SU-DHL-6 (cell line): Measurements from ENCODE around the gene EMX1.

Experiments used
- H2AFZ ChIP-seq: fragments of 200-600 bp; sonication (generic); 2 replicates; pipeline ENCODE4 v1.6.1; 2014; ENCODE audit warnings: low read depth, mild to moderate bottlenecking, moderate library complexity, mixed read lengths, antibody characterized with exemption, low read length; ENCODE audit not compliant: severe bottlenecking
- H3F3A ChIP-seq: fragments of 200-600 bp; shearing (Covaris generic); 2 replicates; pipeline ENCODE4 v1.6.0; 2016; ENCODE audit warnings: antibody characterized with exemption, mild to moderate bottlenecking; ENCODE audit not compliant: insufficient read depth
- H3K27ac ChIP-seq: fragments of 200-600 bp; sonication (generic); 2 replicates; pipeline ENCODE4 v1.5.1; 2016; ENCODE audit warnings: low read depth, mild to moderate bottlenecking, low read length, moderate library complexity, mixed read lengths
- H3K27me3 ChIP-seq: fragments of 200-600 bp; sonication (generic), shearing (Covaris generic); 2 replicates; pipeline ENCODE4 v1.6.0; 2014; ENCODE audit warnings: mild to moderate bottlenecking, low read length
- H3K36me3 ChIP-seq: fragments of 200-600 bp; sonication (generic); 2 replicates; pipeline ENCODE4 v1.6.1; 2014; ENCODE audit warnings: mild to moderate bottlenecking, low read length, mixed read lengths
- H3K4me2 ChIP-seq: fragments of 300-600, 200-600 bp; shearing (Covaris generic), sonication (generic); 2 replicates; pipeline ENCODE4 v1.6.0; 2014; ENCODE audit warnings: low read length, low read depth, mild to moderate bottlenecking; ENCODE audit not compliant: poor library complexity, severe bottlenecking
- H3K4me3 ChIP-seq: fragments of 200-600 bp; sonication (generic); 2 replicates; pipeline ENCODE4 v1.5.1; 2014; ENCODE audit warnings: antibody characterized with exemption, low read length, mild to moderate bottlenecking, mixed read lengths; ENCODE audit not compliant: insufficient read depth, poor library complexity, severe bottlenecking
- H3K79me2 ChIP-seq: fragments of 200-600 bp; sonication (generic); 2 replicates; pipeline ENCODE4 v1.6.1; 2014; ENCODE audit warnings: mild to moderate bottlenecking, low read length, moderate library complexity; ENCODE audit not compliant: insufficient read depth
- H3K9ac ChIP-seq: fragments of 200-600 bp; sonication (generic); 2 replicates; pipeline ENCODE4 v1.7.0; 2014; ENCODE audit warnings: mild to moderate bottlenecking, low read length
- H3K9me2 ChIP-seq: fragments of 200-600 bp; sonication (generic); replicated peaks from 2 replicates; pipeline ENCODE4 v1.6.1; 2014; ENCODE audit warnings: low read length; ENCODE audit not compliant: insufficient read depth
- H3K9me3 ChIP-seq: fragments of 200-600 bp; sonication (generic); 2 replicates; pipeline ENCODE4 v1.6.1; 2014; ENCODE audit warnings: low read length, mixed read lengths; ENCODE audit not compliant: insufficient read depth
- H4K20me1 ChIP-seq: fragments of 200-600 bp; sonication (generic); 2 replicates; pipeline ENCODE4 v1.6.1; 2014; ENCODE audit warnings: low read depth, mild to moderate bottlenecking, antibody characterized with exemption, low read length, moderate library complexity, mixed read lengths
- EZH2phosphoT487 ChIP-seq: fragments of 200-600 bp; sonication (generic), shearing (Covaris generic); conservative IDR thresholded peaks from 2 replicates; pipeline ENCODE4 v1.6.1; 2018; ENCODE audit warnings: mild to moderate bottlenecking, antibody characterized with exemption, low read length, moderate library complexity, mixed read lengths
- TF ChIP-seq, protein P1 (sequence below): fragments of 200-600 bp; sonication (generic); IDR thresholded peaks from one replicate; pipeline ENCODE4 v1.5.1; 2017; ENCODE audit warnings: antibody characterized with exemption, mild to moderate bottlenecking, low read length, moderate library complexity; ENCODE audit not compliant: insufficient read depth, poor library complexity, severe bottlenecking

EMX1 gene

GRCh38 chr2:72897785-72898584, 19.3 kb upstream of the EMX1 start:
- Histone ChIP-seq H3F3A (no peaks in the 10 kb centered on the region), H3K4me3 (no peak overlapping the region), H3K27ac (no peak overlapping the region), H3K9me3 (no peaks in the 10 kb centered on the region), H3K36me3 (no peaks in the 10 kb centered on the region), H3K4me2 (no peak overlapping the region), H3K9me2 (no peaks in the 10 kb centered on the region), H3K79me2 (no peaks in the 10 kb centered on the region), H3K27me3 (no peaks in the 10 kb centered on the region), H2AFZ (no peak overlapping the region), H3K9ac (no peak overlapping the region), H4K20me1 (no peaks in the 10 kb centered on the region)
- TF ChIP-seq EZH2phosphoT487 = no peak
- TF ChIP-seq, protein P1, sequence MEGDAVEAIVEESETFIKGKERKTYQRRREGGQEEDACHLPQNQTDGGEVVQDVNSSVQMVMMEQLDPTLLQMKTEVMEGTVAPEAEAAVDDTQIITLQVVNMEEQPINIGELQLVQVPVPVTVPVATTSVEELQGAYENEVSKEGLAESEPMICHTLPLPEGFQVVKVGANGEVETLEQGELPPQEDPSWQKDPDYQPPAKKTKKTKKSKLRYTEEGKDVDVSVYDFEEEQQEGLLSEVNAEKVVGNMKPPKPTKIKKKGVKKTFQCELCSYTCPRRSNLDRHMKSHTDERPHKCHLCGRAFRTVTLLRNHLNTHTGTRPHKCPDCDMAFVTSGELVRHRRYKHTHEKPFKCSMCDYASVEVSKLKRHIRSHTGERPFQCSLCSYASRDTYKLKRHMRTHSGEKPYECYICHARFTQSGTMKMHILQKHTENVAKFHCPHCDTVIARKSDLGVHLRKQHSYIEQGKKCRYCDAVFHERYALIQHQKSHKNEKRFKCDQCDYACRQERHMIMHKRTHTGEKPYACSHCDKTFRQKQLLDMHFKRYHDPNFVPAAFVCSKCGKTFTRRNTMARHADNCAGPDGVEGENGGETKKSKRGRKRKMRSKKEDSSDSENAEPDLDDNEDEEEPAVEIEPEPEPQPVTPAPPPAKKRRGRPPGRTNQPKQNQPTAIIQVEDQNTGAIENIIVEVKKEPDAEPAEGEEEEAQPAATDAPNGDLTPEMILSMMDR = no peak

- no peaks in the 10 kb centered on the region for H3F3A ChIP-seq
- H3K36me3 ChIP-seq = no peaks in the 10 kb centered on the region
- H4K20me1 ChIP-seq = no peaks in the 10 kb centered on the region
- H3K79me2 ChIP-seq = no peaks in the 10 kb centered on the region
- H3K4me3 ChIP-seq = no peak overlapping the region
- no peak overlapping the region for H3K4me2 ChIP-seq
- no peak overlapping the region for H3K9ac ChIP-seq
- TF ChIP-seq, protein P1 = no peak
- no peak for TF ChIP-seq EZH2phosphoT487
- H3K27me3 ChIP-seq = no peaks in the 10 kb centered on the region
- H2AFZ ChIP-seq = no peak overlapping the region
- H3K9me3 ChIP-seq = no peaks in the 10 kb centered on the region
- H3K9me2 ChIP-seq = no peaks in the 10 kb centered on the region
- H3K27ac ChIP-seq = no peak overlapping the region
Observed at GRCh38 chr2:72898585-72898906, 18.8 kb upstream of the EMX1 start.

DNA sequence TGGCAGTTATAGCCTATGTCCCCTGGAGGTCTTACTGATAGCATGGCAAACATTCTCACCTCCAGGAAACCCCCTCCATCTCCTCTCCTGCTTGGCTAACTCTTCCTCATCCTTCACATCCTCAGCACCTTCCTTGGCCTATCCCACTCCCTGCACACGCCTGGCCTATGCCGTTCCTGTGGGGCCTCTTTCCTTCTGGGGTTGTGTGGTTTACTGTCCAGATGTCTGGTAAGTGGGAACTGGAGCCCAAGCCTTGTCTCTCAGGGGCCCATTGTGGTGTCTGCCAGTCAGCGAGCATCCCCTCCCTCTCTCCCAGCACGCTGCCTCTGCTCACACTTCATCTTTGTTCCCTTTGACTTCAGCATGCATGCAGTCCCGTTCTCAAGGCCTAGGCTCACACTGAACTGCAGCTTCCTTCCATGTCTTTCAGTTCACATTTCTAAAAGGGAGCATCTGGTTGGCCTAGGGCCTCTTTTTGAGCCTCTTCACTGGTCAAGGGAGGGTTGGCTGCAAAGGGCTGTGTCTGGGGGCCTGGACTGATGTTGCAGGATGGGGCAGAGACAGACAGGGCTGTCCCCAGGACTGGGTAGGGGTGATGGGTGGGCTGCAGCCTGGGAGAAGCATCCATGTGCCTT, 17.0 kb upstream of the EMX1 start:
- no peaks in the 10 kb centered on the region for H3K27me3 ChIP-seq
- H4K20me1 ChIP-seq = no peaks in the 10 kb centered on the region
- no peaks in the 10 kb centered on the region for H3K9me2 ChIP-seq

More for the DNA sequence above, 17.0 kb upstream of the EMX1 start:
- Histone ChIP-seq H3K79me2 (no peaks in the 10 kb centered on the region), H3K36me3 (no peaks in the 10 kb centered on the region), H3K4me3 (no peak overlapping the region), H3F3A (no peaks in the 10 kb centered on the region), H3K4me2 (no peak overlapping the region), H3K27ac (no peak overlapping the region), H2AFZ (no peak overlapping the region), H3K9ac (no peak overlapping the region), H3K9me3 (no peaks in the 10 kb centered on the region)
- TF ChIP-seq EZH2phosphoT487 = no peak
- TF ChIP-seq, protein P1 = no peak
